ENCODE measurements around the gene AQP7.
"Not testable (repeated sequence)": the region's sequence is repeated elsewhere in the genome, so short reads cannot be mapped to it uniquely, and the experiment has no call there.

DNA sequence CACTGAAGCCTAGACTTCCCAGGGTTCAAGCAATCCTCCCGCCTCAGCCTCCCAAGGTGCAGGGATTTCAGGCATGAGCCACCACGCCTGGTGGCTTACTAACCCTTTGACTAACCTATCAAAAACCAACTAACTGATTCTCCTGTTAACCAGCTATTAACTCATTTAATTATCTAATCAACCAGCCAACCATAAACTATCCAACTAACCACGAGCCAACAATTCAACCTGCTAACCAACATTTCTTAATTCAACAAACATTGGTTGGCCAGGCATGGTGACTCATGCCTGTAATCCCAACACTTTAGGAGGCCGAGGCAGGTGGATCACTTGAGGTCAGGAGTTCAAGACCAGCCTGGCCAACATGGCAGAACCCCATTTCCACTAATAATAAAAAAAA lies 3.3 kb downstream of the AQP7 start:
- not testable (repeated sequence) for TF ChIP-seq ZNF560 (tag by site-specific recombination; IDR thresholded peaks at IDR 0.05; ENCODE audit: borderline replicate concordance); ZNF792 (tag by site-specific recombination; IDR thresholded peaks at IDR 0.05); KLF10 (tag by site-specific recombination; IDR thresholded peaks at IDR 0.05); ZBTB21 (tag by site-specific recombination; IDR thresholded peaks at IDR 0.05); RBAK (tag by site-specific recombination; IDR thresholded peaks at IDR 0.05); ZNF777 (tag by site-specific recombination; IDR thresholded peaks at IDR 0.05; ENCODE audit: borderline replicate concordance); ZFP69B (tag by site-specific recombination; IDR thresholded peaks at IDR 0.05); ZNF626 (tag by site-specific recombination; IDR thresholded peaks at IDR 0.05); ZNF175 (tag by site-specific recombination; IDR thresholded peaks at IDR 0.05); ZFP41 (tag by site-specific recombination; IDR thresholded peaks at IDR 0.05; ENCODE audit: borderline replicate concordance)
- TF ChIP-seq, protein P1, sequence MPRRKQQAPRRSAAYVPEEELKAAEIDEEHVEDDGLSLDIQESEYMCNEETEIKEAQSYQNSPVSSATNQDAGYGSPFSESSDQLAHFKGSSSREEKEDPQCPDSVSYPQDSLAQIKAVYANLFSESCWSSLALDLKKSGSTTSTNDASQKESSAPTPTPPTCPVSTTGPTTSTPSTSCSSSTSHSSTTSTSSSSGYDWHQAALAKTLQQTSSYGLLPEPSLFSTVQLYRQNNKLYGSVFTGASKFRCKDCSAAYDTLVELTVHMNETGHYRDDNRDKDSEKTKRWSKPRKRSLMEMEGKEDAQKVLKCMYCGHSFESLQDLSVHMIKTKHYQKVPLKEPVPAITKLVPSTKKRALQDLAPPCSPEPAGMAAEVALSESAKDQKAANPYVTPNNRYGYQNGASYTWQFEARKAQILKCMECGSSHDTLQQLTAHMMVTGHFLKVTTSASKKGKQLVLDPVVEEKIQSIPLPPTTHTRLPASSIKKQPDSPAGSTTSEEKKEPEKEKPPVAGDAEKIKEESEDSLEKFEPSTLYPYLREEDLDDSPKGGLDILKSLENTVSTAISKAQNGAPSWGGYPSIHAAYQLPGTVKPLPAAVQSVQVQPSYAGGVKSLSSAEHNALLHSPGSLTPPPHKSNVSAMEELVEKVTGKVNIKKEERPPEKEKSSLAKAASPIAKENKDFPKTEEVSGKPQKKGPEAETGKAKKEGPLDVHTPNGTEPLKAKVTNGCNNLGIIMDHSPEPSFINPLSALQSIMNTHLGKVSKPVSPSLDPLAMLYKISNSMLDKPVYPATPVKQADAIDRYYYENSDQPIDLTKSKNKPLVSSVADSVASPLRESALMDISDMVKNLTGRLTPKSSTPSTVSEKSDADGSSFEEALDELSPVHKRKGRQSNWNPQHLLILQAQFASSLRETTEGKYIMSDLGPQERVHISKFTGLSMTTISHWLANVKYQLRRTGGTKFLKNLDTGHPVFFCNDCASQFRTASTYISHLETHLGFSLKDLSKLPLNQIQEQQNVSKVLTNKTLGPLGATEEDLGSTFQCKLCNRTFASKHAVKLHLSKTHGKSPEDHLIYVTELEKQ (tag by site-specific recombination; IDR thresholded peaks at IDR 0.05; ENCODE audit: borderline replicate concordance), result not testable (repeated sequence)
- TF ChIP-seq, protein P2, sequence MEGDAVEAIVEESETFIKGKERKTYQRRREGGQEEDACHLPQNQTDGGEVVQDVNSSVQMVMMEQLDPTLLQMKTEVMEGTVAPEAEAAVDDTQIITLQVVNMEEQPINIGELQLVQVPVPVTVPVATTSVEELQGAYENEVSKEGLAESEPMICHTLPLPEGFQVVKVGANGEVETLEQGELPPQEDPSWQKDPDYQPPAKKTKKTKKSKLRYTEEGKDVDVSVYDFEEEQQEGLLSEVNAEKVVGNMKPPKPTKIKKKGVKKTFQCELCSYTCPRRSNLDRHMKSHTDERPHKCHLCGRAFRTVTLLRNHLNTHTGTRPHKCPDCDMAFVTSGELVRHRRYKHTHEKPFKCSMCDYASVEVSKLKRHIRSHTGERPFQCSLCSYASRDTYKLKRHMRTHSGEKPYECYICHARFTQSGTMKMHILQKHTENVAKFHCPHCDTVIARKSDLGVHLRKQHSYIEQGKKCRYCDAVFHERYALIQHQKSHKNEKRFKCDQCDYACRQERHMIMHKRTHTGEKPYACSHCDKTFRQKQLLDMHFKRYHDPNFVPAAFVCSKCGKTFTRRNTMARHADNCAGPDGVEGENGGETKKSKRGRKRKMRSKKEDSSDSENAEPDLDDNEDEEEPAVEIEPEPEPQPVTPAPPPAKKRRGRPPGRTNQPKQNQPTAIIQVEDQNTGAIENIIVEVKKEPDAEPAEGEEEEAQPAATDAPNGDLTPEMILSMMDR (tag by site-specific recombination; IDR thresholded peaks at IDR 0.05), result not testable (repeated sequence)

Measured in HEK293 (cell line).